Measurements from ENCODE around the gene UIMC1. TPM values are rescaled to one million over a fixed set of nuclear protein-coding genes. Genes with fewer than 3 reads are reported as not detected.

Gene UIMC1
- total and polyA plus RNA-seq, 2 of the 4 experiments (the other 2 are of a cell fraction) = 19.5 to 27.6 TPM

- no peak for TF ChIP-seq MAFK (IDR thresholded peaks at IDR 0.05; ENCODE audit: low read depth, low read length)
- TF ChIP-seq BHLHE40 (IDR thresholded peaks at IDR 0.05; ENCODE audit: low read depth, low read length) = no peak
- TF ChIP-seq ELK1 (IDR thresholded peaks at IDR 0.05; ENCODE audit: borderline replicate concordance, low read depth, low read length) = no peak
- no peak for TF ChIP-seq RCOR1 (IDR thresholded peaks at IDR 0.05; ENCODE audit: insufficient replicate concordance, low read length)
- no peak for TF ChIP-seq MAZ (IDR thresholded peaks at IDR 0.05; ENCODE audit: borderline replicate concordance, low read depth, low read length)
- TF ChIP-seq RFX5 (IDR thresholded peaks at IDR 0.05; ENCODE audit: low read depth, low read length) = no peak
- TF ChIP-seq CEBPB (IDR thresholded peaks at IDR 0.05; ENCODE audit: low read depth, low read length) = no peak
- no peak for TF ChIP-seq USF2 (IDR thresholded peaks at IDR 0.05; ENCODE audit: low read depth, low read length)
- no peak for TF ChIP-seq POLR2A (IDR thresholded peaks at IDR 0.05; ENCODE audit: low read depth, low read length)
- no peak for TF ChIP-seq MXI1 (IDR thresholded peaks at IDR 0.05; ENCODE audit: borderline replicate concordance, low read depth, low read length)
- no peak for TF ChIP-seq CTCF (conservative IDR thresholded peaks at IDR 0.05; ENCODE audit: low read depth, low read length)
- no peak for TF ChIP-seq CHD1 (IDR thresholded peaks at IDR 0.05; ENCODE audit: low read depth, low read length)
- no peak for TF ChIP-seq SMC3 (IDR thresholded peaks at IDR 0.05; ENCODE audit: low read depth, low read length)
- no peak for TF ChIP-seq RAD21 (IDR thresholded peaks at IDR 0.05; ENCODE audit: low read length)
- no peak for TF ChIP-seq NFE2L2 (IDR thresholded peaks at IDR 0.05; ENCODE audit: low read depth, low read length)
- TF ChIP-seq FOS (IDR thresholded peaks at IDR 0.05; ENCODE audit: low read depth, low read length) = no peak
- no peak overlapping the region for H2BK15ac ChIP-seq (ENCODE audit: low read depth, low read length)
- H2BK20ac ChIP-seq (ENCODE audit: low read depth, low read length) = no peak overlapping the region
- no peak overlapping the region for H3K4me3 ChIP-seq (ENCODE audit: insufficient read depth, low read depth, low read length)
- H2AFZ ChIP-seq (replicated peaks; ENCODE audit: low read length, poor library complexity) = no peak overlapping the region
- ATAC-seq (ENCODE audit: low read depth) (no peak), DNase-seq (no peak)
- H4K8ac ChIP-seq (ENCODE audit: low read depth in 2 of 2, low read length in 2 of 2) = no peak overlapping the region
- no peak overlapping the region for H3K4ac ChIP-seq (ENCODE audit: low read depth, low read length)
- no peak overlapping the region for H2BK120ac ChIP-seq (ENCODE audit: low read depth, low read length)
- H2AK5ac ChIP-seq (ENCODE audit: low read depth, low read length) = no peak overlapping the region
- no TSS peak for BruUV-seq (replicated peaks)
- H3K56ac ChIP-seq (ENCODE audit: extremely low read depth, insufficient read depth, low read length) = no peak overlapping the region
- H3K14ac ChIP-seq (replicated peaks; ENCODE audit: low read depth, low read length) = no peak overlapping the region
- H3K4me1 ChIP-seq (ENCODE audit: control insufficient read depth, insufficient read depth, low read length) = no peaks in the 10 kb centered on the region
- no peak overlapping the region for H2AK9ac ChIP-seq (replicated peaks; ENCODE audit: low read depth, low read length, poor library complexity)
- H3K9ac ChIP-seq (ENCODE audit: low read depth, low read length) = no peak overlapping the region
- no peak overlapping the region for H2BK5ac ChIP-seq (ENCODE audit: low read depth, low read length, poor library complexity, severe bottlenecking)
- no peaks in the 10 kb centered on the region for H4K20me1 ChIP-seq (ENCODE audit: insufficient read depth, low read length)
- H3K27ac ChIP-seq (ENCODE audit: insufficient read depth, low read length) = no peak overlapping the region
- H3K79me1 ChIP-seq (ENCODE audit: low read depth in 1 of 2, low read length in 2 of 2) = no peaks in the 10 kb centered on the region
- WGBS, 2 experiments (ENCODE audit: extremely low coverage in 2 of 2, insufficient read length in 1 of 2) = 63% methylated on average over 8 of the region's 11 CpGs; no CpG with 5 or more reads in 1 of the 2 experiments
- peaks cover 59% of the 10 kb centered on the region for H3K27me3 ChIP-seq (ENCODE audit: control insufficient read depth, insufficient read depth, low read length)
- no peaks in the 10 kb centered on the region for H3K9me3 ChIP-seq (ENCODE audit: control insufficient read depth, insufficient read depth, low read length)
- no peak overlapping the region for H3K23ac ChIP-seq (ENCODE audit: low read depth, low read length)
- in situ Hi-C loops (cut with MboI; ENCODE audit: low sequenced_read_pairs) (no loop called here), dilution Hi-C loops (cut with HindIII; ENCODE audit: low sequenced_read_pairs, unreplicated experiment) (no loop called here), intact Hi-C loops (cut with micrococcal nuclease) (no loop called here)
- ChIA-PET POLR2A (ENCODE audit: unreplicated experiment) (no interaction called here), CTCF (no interaction called here)
- no peak overlapping the region for H3K4me2 ChIP-seq (ENCODE audit: low read depth, low read length)
- H4K5ac ChIP-seq (ENCODE audit: low read depth, low read length) = no peak overlapping the region
- no peaks in the 10 kb centered on the region for H3K9me1 ChIP-seq (ENCODE audit: insufficient read depth, low read length)
- no peak overlapping the region for H3K18ac ChIP-seq (ENCODE audit: low read depth, low read length)
- H3K36me3 ChIP-seq (ENCODE audit: control insufficient read depth, insufficient read depth, low read length) = no peaks in the 10 kb centered on the region
- H4K91ac ChIP-seq (ENCODE audit: insufficient read depth, low read depth, low read length) = no peak overlapping the region
Observed at GRCh38 chr5:176857894-176858273, 148.7 kb downstream of the UIMC1 start.

All from IMR-90 (cell line).